Coronary artery (tissue), 2 donors: ENCODE results near the gene WDPCP.
"Not testable (repeated sequence)": the region's sequence is repeated elsewhere in the genome, so short reads cannot be mapped to it uniquely, and the experiment has no call there.

Experiments used
- DNase-seq: peaks from one replicate; pipeline ENCODE4 v3.0.0-alpha.2; 2017; ENCODE audit warnings: low spot score
- H3K27ac ChIP-seq, 2 donors: fragments of 200-600 bp; sonication (generic); one replicate each; pipeline ENCODE4 v1.5.1; 2016 to 2019
- H3K4me3 ChIP-seq: fragments of 200-600 bp; sonication (generic); 2 replicates; pipeline ENCODE4 v1.5.1; 2016; ENCODE audit warnings: mild to moderate bottlenecking, moderate library complexity
- TF ChIP-seq, protein P1 (sequence below): fragments of 200-600 bp; sonication (generic); IDR thresholded peaks from one replicate; pipeline ENCODE4 v1.5.1; 2019; ENCODE audit warnings: antibody characterized with exemption

The WDPCP gene, protein sequence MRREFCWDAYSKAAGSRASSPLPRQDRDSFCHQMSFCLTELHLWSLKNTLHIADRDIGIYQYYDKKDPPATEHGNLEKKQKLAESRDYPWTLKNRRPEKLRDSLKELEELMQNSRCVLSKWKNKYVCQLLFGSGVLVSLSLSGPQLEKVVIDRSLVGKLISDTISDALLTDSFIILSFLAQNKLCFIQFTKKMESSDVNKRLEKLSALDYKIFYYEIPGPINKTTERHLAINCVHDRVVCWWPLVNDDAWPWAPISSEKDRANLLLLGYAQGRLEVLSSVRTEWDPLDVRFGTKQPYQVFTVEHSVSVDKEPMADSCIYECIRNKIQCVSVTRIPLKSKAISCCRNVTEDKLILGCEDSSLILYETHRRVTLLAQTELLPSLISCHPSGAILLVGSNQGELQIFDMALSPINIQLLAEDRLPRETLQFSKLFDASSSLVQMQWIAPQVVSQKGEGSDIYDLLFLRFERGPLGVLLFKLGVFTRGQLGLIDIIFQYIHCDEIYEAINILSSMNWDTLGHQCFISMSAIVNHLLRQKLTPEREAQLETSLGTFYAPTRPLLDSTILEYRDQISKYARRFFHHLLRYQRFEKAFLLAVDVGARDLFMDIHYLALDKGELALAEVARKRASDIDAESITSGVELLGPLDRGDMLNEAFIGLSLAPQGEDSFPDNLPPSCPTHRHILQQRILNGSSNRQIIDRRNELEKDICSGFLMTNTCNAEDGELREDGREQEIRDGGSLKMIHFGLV

DNA sequence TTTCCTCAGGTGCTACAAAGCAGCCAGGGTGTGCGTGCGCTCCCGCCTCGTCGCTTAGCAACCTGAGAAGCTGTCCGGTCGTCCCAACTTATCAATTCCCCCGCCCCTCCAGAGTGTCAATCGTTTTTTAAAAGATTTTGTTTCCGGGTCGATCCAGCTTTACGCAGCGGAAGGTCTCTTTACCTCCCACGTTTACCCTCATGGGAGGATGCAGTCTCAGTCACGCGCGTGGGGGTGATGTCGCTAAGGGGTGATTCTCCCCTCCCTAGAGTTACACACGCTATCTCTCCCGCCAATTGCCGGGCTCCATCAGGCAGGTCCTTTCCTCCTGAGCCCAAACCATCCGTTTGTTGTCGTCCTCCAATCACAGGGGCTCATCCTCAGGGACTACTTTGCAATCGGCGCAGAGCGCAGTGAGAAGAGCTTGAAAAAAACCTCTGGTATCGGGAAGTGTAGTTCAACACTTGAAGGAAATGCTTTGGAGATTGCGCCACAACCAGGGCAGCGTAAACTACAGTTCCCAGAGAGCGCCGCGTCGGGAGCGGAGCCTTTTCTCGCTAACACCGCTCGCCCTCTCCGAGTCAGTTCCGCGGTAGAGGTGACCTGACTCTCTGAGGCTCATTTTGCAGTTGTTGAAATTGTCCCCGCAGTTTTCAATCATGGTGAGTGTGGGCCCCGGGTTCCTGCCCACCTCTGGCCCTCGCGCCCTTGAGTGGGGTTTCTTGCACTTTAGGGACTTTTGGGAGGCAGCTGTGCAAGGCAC, at the start of gene WDPCP, which contains the start of gene MDH1:
Gene WDPCP, minus strand, starts transcription at position 93 of the 763 bp plus-strand sequence. CDS start 206 bp downstream, outside the sequence.
Gene MDH1, plus strand, starts transcription at position 579 of the 763 bp plus-strand sequence. Its CDS starts 81 bp downstream, at position 660.
- Histone ChIP-seq H3K4me3 (peak within 1 kb of the TSS; percentile 80), H3K27ac (peak within 1 kb of the TSS; percentile 86 to 92)
- TF ChIP-seq, protein P1, sequence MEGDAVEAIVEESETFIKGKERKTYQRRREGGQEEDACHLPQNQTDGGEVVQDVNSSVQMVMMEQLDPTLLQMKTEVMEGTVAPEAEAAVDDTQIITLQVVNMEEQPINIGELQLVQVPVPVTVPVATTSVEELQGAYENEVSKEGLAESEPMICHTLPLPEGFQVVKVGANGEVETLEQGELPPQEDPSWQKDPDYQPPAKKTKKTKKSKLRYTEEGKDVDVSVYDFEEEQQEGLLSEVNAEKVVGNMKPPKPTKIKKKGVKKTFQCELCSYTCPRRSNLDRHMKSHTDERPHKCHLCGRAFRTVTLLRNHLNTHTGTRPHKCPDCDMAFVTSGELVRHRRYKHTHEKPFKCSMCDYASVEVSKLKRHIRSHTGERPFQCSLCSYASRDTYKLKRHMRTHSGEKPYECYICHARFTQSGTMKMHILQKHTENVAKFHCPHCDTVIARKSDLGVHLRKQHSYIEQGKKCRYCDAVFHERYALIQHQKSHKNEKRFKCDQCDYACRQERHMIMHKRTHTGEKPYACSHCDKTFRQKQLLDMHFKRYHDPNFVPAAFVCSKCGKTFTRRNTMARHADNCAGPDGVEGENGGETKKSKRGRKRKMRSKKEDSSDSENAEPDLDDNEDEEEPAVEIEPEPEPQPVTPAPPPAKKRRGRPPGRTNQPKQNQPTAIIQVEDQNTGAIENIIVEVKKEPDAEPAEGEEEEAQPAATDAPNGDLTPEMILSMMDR = no peak
- DNase-seq = peak; percentile 96

- no peak overlapping the region for H3K4me3 ChIP-seq
- DNase-seq = no peak
- TF ChIP-seq, protein P1 = no peak
- H3K27ac ChIP-seq = no peak overlapping the region
These were observed 44.1 kb upstream of the WDPCP start for GRCh38 chr2:63632382-63632781.

DNA sequence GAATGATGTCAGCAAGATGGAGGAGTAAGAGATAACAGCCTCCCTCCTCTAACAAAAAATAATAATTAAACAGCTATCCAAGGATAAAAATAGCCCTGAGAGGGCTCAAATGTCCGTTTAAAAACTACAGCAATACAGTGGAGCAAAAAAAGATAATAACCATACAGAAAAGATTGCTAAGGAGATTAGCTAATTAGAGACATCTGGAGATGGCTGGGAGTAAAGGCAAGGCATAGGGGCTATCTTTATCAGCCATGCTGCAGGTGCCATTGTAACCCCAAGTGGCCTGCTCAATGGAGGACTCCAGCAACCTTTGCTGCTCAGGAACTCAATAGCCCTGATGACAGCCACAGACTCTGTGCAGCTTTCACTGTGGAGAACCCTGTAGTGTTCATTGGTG, 43.2 kb upstream of the WDPCP start:
- no peak overlapping the region for H3K4me3 ChIP-seq
- no peak overlapping the region for H3K27ac ChIP-seq
- TF ChIP-seq, protein P1 = no peak
- no peak for DNase-seq

DNA sequence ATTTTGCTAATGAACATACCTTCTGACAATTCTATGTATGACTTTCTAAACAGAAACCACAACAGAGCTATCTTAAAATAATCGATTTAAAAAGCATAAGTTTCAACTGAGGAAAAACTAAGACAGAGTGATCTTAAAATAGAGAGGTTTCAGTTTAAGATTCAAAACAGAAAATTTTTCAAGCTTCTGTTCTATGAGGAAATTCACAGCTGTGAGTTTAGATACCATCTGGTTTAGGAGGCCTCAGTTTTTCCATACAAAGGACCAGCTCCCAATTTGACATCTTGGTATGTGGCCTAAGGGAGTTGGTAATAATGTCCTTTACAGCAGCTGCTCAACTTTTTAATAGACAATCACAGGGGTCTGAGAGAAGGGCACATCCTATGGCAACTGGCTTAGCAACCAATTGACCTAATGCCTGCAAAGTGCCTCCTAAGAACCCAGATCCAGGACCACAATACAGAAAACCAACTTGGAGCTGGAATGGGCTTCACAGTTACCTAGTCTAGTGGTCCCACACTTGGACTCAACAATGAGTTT, 40.2 kb upstream of the WDPCP start:
- no peak overlapping the region for H3K4me3 ChIP-seq
- no peak for DNase-seq
- no peak overlapping the region for H3K27ac ChIP-seq
- TF ChIP-seq, protein P1 = no peak

GRCh38 chr2:63627866-63628265, 39.6 kb upstream of the WDPCP start:
- no peak overlapping the region for H3K27ac ChIP-seq
- TF ChIP-seq, protein P1 = no peak
- H3K4me3 ChIP-seq = no peak overlapping the region
- no peak for DNase-seq

- H3K4me3 ChIP-seq, DNase-seq, H3K27ac ChIP-seq: not testable (repeated sequence)
These were observed 35.5 kb upstream of the WDPCP start for GRCh38 chr2:63623763-63624162.

DNA sequence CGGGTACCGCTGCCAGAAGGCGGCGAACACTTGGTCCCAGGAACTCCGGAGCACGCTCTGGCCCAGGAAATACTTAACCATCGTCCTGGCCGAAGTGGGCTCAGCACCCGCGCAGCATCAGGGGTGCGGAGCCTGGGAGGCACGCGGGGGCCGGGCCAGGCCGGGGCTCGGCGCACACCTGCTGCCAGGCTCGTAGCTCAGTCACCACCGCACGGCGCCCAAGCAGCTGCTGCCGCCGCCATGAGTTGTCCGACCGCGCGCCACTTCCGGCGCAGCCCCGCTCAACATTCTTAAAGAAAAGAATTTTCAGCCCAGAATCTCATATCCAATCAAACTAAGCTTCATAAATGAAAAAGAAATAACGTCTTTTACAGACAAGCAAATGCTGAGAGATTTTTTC, 34.5 kb upstream of the WDPCP start:
- TF ChIP-seq, protein P1 = no peak
- no peak overlapping the region for H3K4me3 ChIP-seq
- H3K27ac ChIP-seq = no peak overlapping the region
- DNase-seq = no peak
